ENCODE measurements around the gene TNFRSF4. TPM values are rescaled to one million over a fixed set of nuclear protein-coding genes. Genes with fewer than 3 reads are reported as not detected.

TNFRSF4 gene
- total and polyA plus RNA-seq, 2 donors (not counting 1 experiment from before 2014, with no cell fraction given): 0.63 to 1.8 TPM

- Mint-ChIP-seq H3K4me3 (no peak overlapping the region), H3K4me1 (peaks cover 21% of the 10 kb centered on the region), H3K9me3 (ENCODE audit: insufficient read depth) (no peaks in the 10 kb centered on the region), H3K27ac (no peak overlapping the region), H3K27me3 (no peaks in the 10 kb centered on the region)
- peaks cover 73% of the 10 kb centered on the region for H3K79me2 ChIP-seq (ENCODE audit: control insufficient read depth, insufficient read depth, low read length)
- peaks cover 0 to 53% of the 10 kb centered on the region in 2 experiments for H3K36me3 ChIP-seq (replicated peaks in 1 of 2; ENCODE audit: control extremely low read depth in 1 of 2, control insufficient read depth in 1 of 2, extremely low read depth in 1 of 2, insufficient read depth in 2 of 2, low read length in 1 of 2)
- H3K9ac ChIP-seq (ENCODE audit: low read length): no peak overlapping the region
- H3K4me1 ChIP-seq (ENCODE audit: control insufficient read depth in 2 of 2, insufficient read depth in 2 of 2, low read length in 2 of 2): peaks cover 14 to 21% of the 10 kb centered on the region in 2 donors
- TF ChIP-seq EZH2 (IDR thresholded peaks at IDR 0.05; ENCODE audit: borderline replicate concordance, insufficient read depth, low read depth, low read length, poor library complexity, severe bottlenecking) (no peak), CTCF (IDR thresholded peaks at IDR 0.05) (no peak)
- H3K4me3 ChIP-seq (ENCODE audit: control extremely low read depth in 1 of 5, extremely low read depth in 1 of 5, insufficient read depth in 1 of 5, low read depth in 2 of 5, low read length in 4 of 5): no peak overlapping the region
- H3K27me3 ChIP-seq (replicated peaks in 1 of 4; ENCODE audit: control extremely low read depth in 1 of 4, control insufficient read depth in 3 of 4, insufficient read depth in 4 of 4, low read length in 3 of 4): no peaks in the 10 kb centered on the region
- peaks cover 87% of the 10 kb centered on the region for H4K20me1 ChIP-seq (ENCODE audit: control insufficient read depth, insufficient read depth, low read length, poor library complexity, severe bottlenecking)
- CTCF ChIA-PET: interaction anchor here (1.4 kb wide), 1 partner anchor 12 kb away, joined by 3 read pairs; no protein-coding TSS in a partner anchor
- no peak overlapping the region for H3K4me2 ChIP-seq (replicated peaks; ENCODE audit: low read depth, low read length, poor library complexity, severe bottlenecking)
- no peak overlapping the region for H3K27ac ChIP-seq (ENCODE audit: low read length in 2 of 2)
- no peak overlapping the region for H2AFZ ChIP-seq (ENCODE audit: insufficient read depth, low read depth, low read length, poor library complexity, severe bottlenecking)
- ATAC-seq (ENCODE audit: low read depth) (no peak), DNase-seq (no peak)
- H3K9me3 ChIP-seq (ENCODE audit: control extremely low read depth in 1 of 3, control insufficient read depth in 2 of 3, insufficient read depth in 1 of 3, low read length in 2 of 3): no peaks in the 10 kb centered on the region
- intact Hi-C loops (cut with micrococcal nuclease): no loop called here
- POLR2A ChIA-PET: interaction anchor here (0.7 kb wide), 1 partner anchor 23 kb away, joined by 5 read pairs; no protein-coding TSS in a partner anchor
- 95% methylated on average over 23 of the region's 25 CpGs for WGBS (ENCODE audit: insufficient coverage)
Measured at GRCh38 chr1:1227386-1227785, 13.4 kb upstream of the TNFRSF4 start.

- peaks cover 0 to 59% of the 10 kb centered on the region in 2 experiments for H3K36me3 ChIP-seq (replicated peaks in 1 of 2; ENCODE audit: control extremely low read depth in 1 of 2, control insufficient read depth in 1 of 2, extremely low read depth in 1 of 2, insufficient read depth in 2 of 2, low read length in 1 of 2)
- DNase-seq: no peak
- ChIA-PET POLR2A (interaction anchor here (0.7 to 1.2 kb wide), 2 partner anchors 24 to 52 kb away, joined by 3 to 5 read pairs; no protein-coding TSS in a partner anchor), CTCF (interaction anchor here (1.4 kb wide), 1 partner anchor 11 kb away, joined by 3 read pairs; no protein-coding TSS in a partner anchor)
- no peaks in the 10 kb centered on the region for H3K27me3 ChIP-seq (replicated peaks in 1 of 4; ENCODE audit: control extremely low read depth in 1 of 4, control insufficient read depth in 3 of 4, insufficient read depth in 4 of 4, low read length in 3 of 4)
- H3K9me3 ChIP-seq (ENCODE audit: control extremely low read depth in 1 of 3, control insufficient read depth in 2 of 3, insufficient read depth in 1 of 3, low read length in 2 of 3): no peaks in the 10 kb centered on the region
- H2AFZ ChIP-seq (ENCODE audit: insufficient read depth, low read depth, low read length, poor library complexity, severe bottlenecking): no peak overlapping the region
- Mint-ChIP-seq H3K9me3 (ENCODE audit: insufficient read depth) (no peaks in the 10 kb centered on the region), H3K4me1 (peaks cover 21% of the 10 kb centered on the region), H3K27ac (no peak overlapping the region), H3K4me3 (no peak overlapping the region), H3K27me3 (no peaks in the 10 kb centered on the region)
- peaks cover 76% of the 10 kb centered on the region for H3K79me2 ChIP-seq (ENCODE audit: control insufficient read depth, insufficient read depth, low read length)
- TF ChIP-seq EZH2 (IDR thresholded peaks at IDR 0.05; ENCODE audit: borderline replicate concordance, insufficient read depth, low read depth, low read length, poor library complexity, severe bottlenecking) (no peak), CTCF (IDR thresholded peaks at IDR 0.05) (no peak)
- ATAC-seq (ENCODE audit: low read depth): no peak
- WGBS (ENCODE audit: insufficient coverage): 94% methylated on average over 44 of the region's 44 CpGs
- no peak overlapping the region for H3K4me2 ChIP-seq (replicated peaks; ENCODE audit: low read depth, low read length, poor library complexity, severe bottlenecking)
- H3K9ac ChIP-seq (ENCODE audit: low read length): no peak overlapping the region
- no peak overlapping the region for H3K27ac ChIP-seq (ENCODE audit: low read length in 2 of 2)
- H3K4me1 ChIP-seq (ENCODE audit: control insufficient read depth in 2 of 2, insufficient read depth in 2 of 2, low read length in 2 of 2): peaks cover 14 to 21% of the 10 kb centered on the region in 2 donors
- intact Hi-C loops (cut with micrococcal nuclease): no loop called here
- no peak overlapping the region for H3K4me3 ChIP-seq (ENCODE audit: control extremely low read depth in 1 of 5, extremely low read depth in 1 of 5, insufficient read depth in 1 of 5, low read depth in 2 of 5, low read length in 4 of 5)
- peaks cover 93% of the 10 kb centered on the region for H4K20me1 ChIP-seq (ENCODE audit: control insufficient read depth, insufficient read depth, low read length, poor library complexity, severe bottlenecking)
Measured at GRCh38 chr1:1226566-1227362, 12.8 kb upstream of the TNFRSF4 start.
